ENCODE data around the gene GJB2.

GJB2 gene

GRCh38 chr13:20186771-20187170, 6.0 kb downstream of the GJB2 start:
- H3K9ac ChIP-seq (ENCODE audit: insufficient read length, low read depth): no peak overlapping the region
- no peak overlapping the region for H3K4me3 ChIP-seq (ENCODE audit: insufficient read length, low read depth)
- TF ChIP-seq SUZ12 (IDR thresholded peaks at IDR 0.05; ENCODE audit: extremely low read depth, insufficient read depth, insufficient read length): no peak
- no peak for TF ChIP-seq YY1 (IDR thresholded peaks at IDR 0.05; ENCODE audit: insufficient read depth, insufficient read length)
- TF ChIP-seq ZNF274 (IDR thresholded peaks at IDR 0.05; ENCODE audit: low read depth, low read length): no peak
- H3K4me1 ChIP-seq (ENCODE audit: insufficient read depth, insufficient read length): no peaks in the 10 kb centered on the region
- no peaks in the 10 kb centered on the region for H3K36me3 ChIP-seq (ENCODE audit: insufficient read depth, insufficient read length, low read length)
- H3K27me3 ChIP-seq (ENCODE audit: insufficient read depth, insufficient read length): peaks cover 30% of the 10 kb centered on the region
- no peaks in the 10 kb centered on the region for H3K9me3 ChIP-seq (ENCODE audit: insufficient read depth, low read length)
- DNase-seq (ENCODE audit: low read depth, low spot score): no peak

- Histone ChIP-seq H3K36me3 (ENCODE audit: insufficient read depth, insufficient read length, low read length) (no peaks in the 10 kb centered on the region), H3K9me3 (ENCODE audit: insufficient read depth, low read length) (no peaks in the 10 kb centered on the region), H3K4me3 (ENCODE audit: insufficient read length, low read depth) (no peak overlapping the region), H3K4me1 (ENCODE audit: insufficient read depth, insufficient read length) (no peaks in the 10 kb centered on the region), H3K9ac (ENCODE audit: insufficient read length, low read depth) (no peak overlapping the region), H3K27me3 (ENCODE audit: insufficient read depth, insufficient read length) (peaks cover 18% of the 10 kb centered on the region)
- TF ChIP-seq ZNF274 (IDR thresholded peaks at IDR 0.05; ENCODE audit: low read depth, low read length) (no peak), YY1 (IDR thresholded peaks at IDR 0.05; ENCODE audit: insufficient read depth, insufficient read length) (no peak), SUZ12 (IDR thresholded peaks at IDR 0.05; ENCODE audit: extremely low read depth, insufficient read depth, insufficient read length) (no peak)
- DNase-seq (ENCODE audit: low read depth, low spot score): no peak
Measured at GRCh38 chr13:20185366-20186056, 7.2 kb downstream of the GJB2 start.

GRCh38 chr13:20182231-20182846, 10.4 kb downstream of the GJB2 start:
- Histone ChIP-seq H3K36me3 (ENCODE audit: insufficient read depth, insufficient read length, low read length) (no peaks in the 10 kb centered on the region), H3K4me1 (ENCODE audit: insufficient read depth, insufficient read length) (peaks cover 6% of the 10 kb centered on the region), H3K9me3 (ENCODE audit: insufficient read depth, low read length) (no peaks in the 10 kb centered on the region), H3K4me3 (ENCODE audit: insufficient read length, low read depth) (no peak overlapping the region), H3K9ac (ENCODE audit: insufficient read length, low read depth) (no peak overlapping the region), H3K27me3 (ENCODE audit: insufficient read depth, insufficient read length) (no peaks in the 10 kb centered on the region)
- TF ChIP-seq SUZ12 (IDR thresholded peaks at IDR 0.05; ENCODE audit: extremely low read depth, insufficient read depth, insufficient read length): no peak
- TF ChIP-seq ZNF274 (IDR thresholded peaks at IDR 0.05; ENCODE audit: low read depth, low read length): no peak
- no peak for TF ChIP-seq YY1 (IDR thresholded peaks at IDR 0.05; ENCODE audit: insufficient read depth, insufficient read length)
- peak; percentile 57 for DNase-seq (ENCODE audit: low read depth, low spot score)

GRCh38 chr13:20181188-20181587, 11.6 kb downstream of the GJB2 start:
- no peak for DNase-seq (ENCODE audit: low read depth, low spot score)
- Histone ChIP-seq H3K36me3 (ENCODE audit: insufficient read depth, insufficient read length, low read length) (no peaks in the 10 kb centered on the region), H3K4me3 (ENCODE audit: insufficient read length, low read depth) (no peak overlapping the region), H3K4me1 (ENCODE audit: insufficient read depth, insufficient read length) (peaks cover 9% of the 10 kb centered on the region), H3K9me3 (ENCODE audit: insufficient read depth, low read length) (no peaks in the 10 kb centered on the region), H3K9ac (ENCODE audit: insufficient read length, low read depth) (no peak overlapping the region), H3K27me3 (ENCODE audit: insufficient read depth, insufficient read length) (no peaks in the 10 kb centered on the region)
- TF ChIP-seq SUZ12 (IDR thresholded peaks at IDR 0.05; ENCODE audit: extremely low read depth, insufficient read depth, insufficient read length): no peak
- no peak for TF ChIP-seq YY1 (IDR thresholded peaks at IDR 0.05; ENCODE audit: insufficient read depth, insufficient read length)
- no peak for TF ChIP-seq ZNF274 (IDR thresholded peaks at IDR 0.05; ENCODE audit: low read depth, low read length)

- Histone ChIP-seq H3K9me3 (ENCODE audit: insufficient read depth, low read length) (no peaks in the 10 kb centered on the region), H3K4me3 (ENCODE audit: insufficient read length, low read depth) (no peak overlapping the region), H3K27me3 (ENCODE audit: insufficient read depth, insufficient read length) (peaks cover 7% of the 10 kb centered on the region), H3K9ac (ENCODE audit: insufficient read length, low read depth) (peak overlapping the region; percentile 17), H3K36me3 (ENCODE audit: insufficient read depth, insufficient read length, low read length) (no peaks in the 10 kb centered on the region), H3K4me1 (ENCODE audit: insufficient read depth, insufficient read length) (peaks cover 9% of the 10 kb centered on the region)
- DNase-seq (ENCODE audit: low read depth, low spot score): no peak
- no peak for TF ChIP-seq YY1 (IDR thresholded peaks at IDR 0.05; ENCODE audit: insufficient read depth, insufficient read length)
Measured at GRCh38 chr13:20178156-20178555, 14.6 kb downstream of the GJB2 start.

- H3K4me1 ChIP-seq (ENCODE audit: insufficient read depth, insufficient read length): peaks cover 9% of the 10 kb centered on the region
Measured at GRCh38 chr13:20177049-20177831, 15.5 kb downstream of the GJB2 start.

More at GRCh38 chr13:20177049-20177831, 15.5 kb downstream of the GJB2 start:
- H3K4me3 ChIP-seq (ENCODE audit: insufficient read length, low read depth): no peak overlapping the region
- H3K9me3 ChIP-seq (ENCODE audit: insufficient read depth, low read length): no peaks in the 10 kb centered on the region
- DNase-seq (ENCODE audit: low read depth, low spot score): no peak
- no peak for TF ChIP-seq SUZ12 (IDR thresholded peaks at IDR 0.05; ENCODE audit: extremely low read depth, insufficient read depth, insufficient read length)
- no peak for TF ChIP-seq YY1 (IDR thresholded peaks at IDR 0.05; ENCODE audit: insufficient read depth, insufficient read length)
- no peak for TF ChIP-seq ZNF274 (IDR thresholded peaks at IDR 0.05; ENCODE audit: low read depth, low read length)
- H3K27me3 ChIP-seq (ENCODE audit: insufficient read depth, insufficient read length): peaks cover 7% of the 10 kb centered on the region
- peak overlapping the region; percentile 17 for H3K9ac ChIP-seq (ENCODE audit: insufficient read length, low read depth)
- H3K36me3 ChIP-seq (ENCODE audit: insufficient read depth, insufficient read length, low read length): no peaks in the 10 kb centered on the region
